ENCODE results near the gene NRAS. TPM values are rescaled to one million over a fixed set of nuclear protein-coding genes. Genes with fewer than 3 reads are reported as not detected.

Gene NRAS
- total RNA-seq, 2 donors from 2014 or later: 40.6 to 54.8 TPM

DNA sequence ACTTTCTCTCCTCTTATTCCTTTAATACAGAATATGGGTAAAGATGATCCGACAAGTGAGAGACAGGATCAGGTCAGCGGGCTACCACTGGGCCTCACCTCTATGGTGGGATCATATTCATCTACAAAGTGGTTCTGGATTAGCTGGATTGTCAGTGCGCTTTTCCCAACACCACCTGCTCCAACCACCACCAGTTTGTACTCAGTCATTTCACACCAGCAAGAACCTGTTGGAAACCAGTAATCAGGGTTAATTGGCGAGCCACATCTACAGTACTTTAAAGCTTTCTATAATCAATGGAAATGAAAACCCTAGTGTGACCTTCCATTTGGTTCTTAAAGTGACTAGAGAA lies 643 bp downstream of the NRAS start:
- intact Hi-C loops (cut with DNase I): loop anchor here (5.0 kb wide), 1 partner anchor 66 kb away; the partner anchor contains the start of gene SIKE1
- Histone ChIP-seq H3K4me3 (peak overlapping the region; percentile 74), H3K27ac (peak overlapping the region; percentile 85), H3K9ac (ENCODE audit: low read depth in 2 of 2, low read length in 2 of 2) (peak overlapping the region; percentile 87 to 99), H3K36me3 (peaks cover 6% of the 10 kb centered on the region), H3K4me1 (peaks cover 17% of the 10 kb centered on the region), H3K27me3 (no peaks in the 10 kb centered on the region), H3K9me3 (no peaks in the 10 kb centered on the region)
- no peak for DNase-seq
- TF ChIP-seq, protein P1, sequence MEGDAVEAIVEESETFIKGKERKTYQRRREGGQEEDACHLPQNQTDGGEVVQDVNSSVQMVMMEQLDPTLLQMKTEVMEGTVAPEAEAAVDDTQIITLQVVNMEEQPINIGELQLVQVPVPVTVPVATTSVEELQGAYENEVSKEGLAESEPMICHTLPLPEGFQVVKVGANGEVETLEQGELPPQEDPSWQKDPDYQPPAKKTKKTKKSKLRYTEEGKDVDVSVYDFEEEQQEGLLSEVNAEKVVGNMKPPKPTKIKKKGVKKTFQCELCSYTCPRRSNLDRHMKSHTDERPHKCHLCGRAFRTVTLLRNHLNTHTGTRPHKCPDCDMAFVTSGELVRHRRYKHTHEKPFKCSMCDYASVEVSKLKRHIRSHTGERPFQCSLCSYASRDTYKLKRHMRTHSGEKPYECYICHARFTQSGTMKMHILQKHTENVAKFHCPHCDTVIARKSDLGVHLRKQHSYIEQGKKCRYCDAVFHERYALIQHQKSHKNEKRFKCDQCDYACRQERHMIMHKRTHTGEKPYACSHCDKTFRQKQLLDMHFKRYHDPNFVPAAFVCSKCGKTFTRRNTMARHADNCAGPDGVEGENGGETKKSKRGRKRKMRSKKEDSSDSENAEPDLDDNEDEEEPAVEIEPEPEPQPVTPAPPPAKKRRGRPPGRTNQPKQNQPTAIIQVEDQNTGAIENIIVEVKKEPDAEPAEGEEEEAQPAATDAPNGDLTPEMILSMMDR (IDR thresholded peaks at IDR 0.05): no peak

DNA sequence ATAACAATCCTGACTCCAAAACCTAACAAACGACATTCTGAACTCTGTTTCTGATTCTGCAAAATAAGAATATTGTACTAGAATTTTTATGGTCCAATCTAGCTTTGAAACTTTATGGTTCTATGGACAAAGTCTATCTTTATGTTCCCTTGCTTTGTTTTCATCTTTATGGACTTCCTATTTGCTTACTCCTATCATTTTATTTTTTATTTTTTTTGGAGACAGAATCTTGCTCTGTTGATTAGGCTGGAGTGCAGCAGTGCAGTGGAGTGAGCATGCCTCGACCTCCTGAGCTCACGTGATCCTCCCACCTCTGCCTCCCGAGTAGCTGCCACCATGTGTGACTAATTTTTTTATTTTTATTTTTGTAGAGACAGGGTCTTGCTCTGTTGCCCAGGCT lies 3.6 kb downstream of the NRAS start:
- Histone ChIP-seq H3K36me3 (peaks cover 10% of the 10 kb centered on the region), H3K4me1 (peaks cover 17% of the 10 kb centered on the region), H3K4me3 (no peak overlapping the region), H3K27me3 (no peaks in the 10 kb centered on the region), H3K27ac (peak overlapping the region; percentile 19), H3K9me3 (no peaks in the 10 kb centered on the region), H3K9ac (ENCODE audit: low read depth in 2 of 2, low read length in 2 of 2) (peak overlapping the region in 1 of 2 donors; percentile 1)
- peak; percentile 20 for DNase-seq
- TF ChIP-seq, protein P1 (IDR thresholded peaks at IDR 0.05): no peak
- intact Hi-C loops (cut with DNase I): no loop called here

DNA sequence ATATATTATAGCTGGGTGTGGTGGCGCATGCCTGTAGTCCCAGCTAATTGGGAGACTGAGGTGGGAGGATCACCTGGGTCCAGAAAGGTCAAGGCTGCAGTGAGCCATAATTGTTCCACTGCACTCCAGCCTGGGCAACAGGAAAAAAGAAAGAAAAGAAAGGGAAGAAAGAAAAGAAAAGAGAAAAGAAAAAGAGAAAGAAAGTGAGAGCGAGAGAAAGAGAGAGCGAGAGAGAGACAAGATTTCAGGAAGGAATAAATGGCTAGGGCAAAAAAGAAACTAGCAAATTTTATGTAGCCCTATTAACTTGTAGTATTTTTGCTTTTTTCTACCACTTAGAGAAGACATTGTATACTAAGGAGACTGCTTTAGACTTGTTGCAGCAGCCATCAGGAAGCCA lies 6.2 kb downstream of the NRAS start:
- H3K36me3 ChIP-seq: peaks cover 16% of the 10 kb centered on the region
- no peak overlapping the region for H3K9ac ChIP-seq (ENCODE audit: low read depth in 2 of 2, low read length in 2 of 2)
- intact Hi-C loops (cut with DNase I): no loop called here

DNA sequence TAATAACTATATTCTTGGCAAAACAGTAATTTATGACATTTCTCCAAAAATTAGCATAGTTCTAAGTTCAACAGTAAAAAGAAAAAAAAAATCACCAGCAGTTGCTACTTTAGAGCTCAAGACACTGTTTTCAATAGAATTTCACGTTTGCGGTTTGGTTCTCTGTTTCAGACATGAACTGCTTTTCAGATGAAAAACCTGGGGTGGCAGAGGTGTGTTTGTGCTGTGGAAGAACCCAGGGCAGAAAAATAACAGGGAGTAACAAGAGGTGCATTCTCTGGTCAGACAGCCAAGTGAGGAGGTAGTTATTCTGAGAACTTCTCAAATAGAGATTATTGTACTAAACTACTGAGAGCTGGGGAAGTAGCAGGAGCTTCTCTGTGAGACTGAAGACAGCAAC lies 9.0 kb downstream of the NRAS start:
- Histone ChIP-seq H3K27ac (no peak overlapping the region), H3K4me1 (peaks cover 2% of the 10 kb centered on the region), H3K27me3 (no peaks in the 10 kb centered on the region), H3K9me3 (no peaks in the 10 kb centered on the region), H3K36me3 (peaks cover 16% of the 10 kb centered on the region), H3K9ac (ENCODE audit: low read depth in 2 of 2, low read length in 2 of 2) (no peak overlapping the region), H3K4me3 (no peak overlapping the region)
- TF ChIP-seq, protein P1 (IDR thresholded peaks at IDR 0.05): no peak
- intact Hi-C loops (cut with DNase I): no loop called here
- DNase-seq: no peak

More for the DNA sequence above, 6.2 kb downstream of the NRAS start:
- Histone ChIP-seq H3K4me1 (peaks cover 9% of the 10 kb centered on the region), H3K4me3 (no peak overlapping the region), H3K9me3 (no peaks in the 10 kb centered on the region), H3K27ac (no peak overlapping the region), H3K27me3 (no peaks in the 10 kb centered on the region)
- DNase-seq: no peak
- TF ChIP-seq, protein P1 (IDR thresholded peaks at IDR 0.05): no peak

DNA sequence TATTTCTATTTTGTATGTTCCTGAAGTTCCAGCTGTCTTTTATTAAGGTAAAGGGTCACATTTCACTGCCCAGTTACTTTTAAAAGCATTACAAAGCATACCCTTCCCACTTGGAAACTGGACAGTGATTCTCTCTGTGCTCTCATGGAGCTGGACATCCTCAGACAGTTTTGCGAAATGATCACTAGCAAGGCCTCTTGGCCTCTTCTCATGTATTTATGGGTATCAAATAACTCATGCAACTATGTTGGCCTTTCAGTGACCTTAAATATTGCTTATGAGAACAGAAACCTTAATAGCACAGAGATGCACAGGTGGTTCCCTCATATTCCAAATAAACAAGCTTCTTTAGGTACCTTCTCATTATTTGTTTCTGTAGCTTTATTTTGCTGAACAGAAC lies 13.3 kb downstream of the NRAS start:
- intact Hi-C loops (cut with DNase I): no loop called here
- TF ChIP-seq, protein P1 (IDR thresholded peaks at IDR 0.05): no peak
- DNase-seq: no peak
- peaks cover 6% of the 10 kb centered on the region for H3K36me3 ChIP-seq
- no peak overlapping the region for H3K4me3 ChIP-seq
- no peak overlapping the region for H3K9ac ChIP-seq (ENCODE audit: low read depth in 2 of 2, low read length in 2 of 2)
- H3K27me3 ChIP-seq: no peaks in the 10 kb centered on the region
- no peaks in the 10 kb centered on the region for H3K9me3 ChIP-seq
- H3K27ac ChIP-seq: no peak overlapping the region
- H3K4me1 ChIP-seq: no peaks in the 10 kb centered on the region

Measured in colonic mucosa (tissue), 4 donors.